Measurements from ENCODE around the gene RAP1GDS1. TPM values are rescaled to one million over a fixed set of nuclear protein-coding genes. Genes with fewer than 3 reads are reported as not detected.
"Not testable (repeated sequence)": the region's sequence is repeated elsewhere in the genome, so short reads cannot be mapped to it uniquely, and the experiment has no call there.

RAP1GDS1 gene
- total RNA-seq, 2 experiments from 2014 or later: 41.4 to 50.5 TPM

DNA sequence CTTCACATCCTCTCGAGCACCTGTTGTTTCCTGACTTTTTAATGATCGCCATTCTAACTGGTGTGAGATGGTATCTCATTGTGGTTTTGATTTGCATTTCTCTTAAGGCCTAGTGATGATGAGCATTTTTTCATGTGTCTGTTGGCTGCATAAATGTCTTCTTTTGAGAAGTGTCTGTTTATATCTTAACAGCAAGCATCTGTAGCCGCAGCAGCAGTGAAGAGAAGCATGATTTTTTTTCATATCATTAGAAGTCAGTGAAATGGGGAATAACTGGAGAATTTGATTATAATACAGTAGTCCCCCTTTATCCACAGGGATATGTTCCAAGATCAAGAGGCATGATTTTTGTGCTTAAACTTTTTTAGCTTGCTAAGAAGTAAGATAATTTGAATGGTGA lies 27.5 kb downstream of the RAP1GDS1 start:
- ATAC-seq; POLR2A ChIA-PET; H3K9me3 Mint-ChIP-seq (ENCODE audit: low read depth); H3K27me3 Mint-ChIP-seq; CTCF ChIA-PET; DNase-seq: not testable (repeated sequence)
- Mint-ChIP-seq H3K4me3 (peak overlapping the region; percentile 48), H3K27ac (peak overlapping the region; percentile 67), H3K4me1 (peaks cover 50% of the 10 kb centered on the region), H3K36me3 (ENCODE audit: low read depth) (peaks cover 14% of the 10 kb centered on the region)
- intact Hi-C loops (cut with DNase I, micrococcal nuclease): loop anchor here in 1 of 2 experiments (2.0 kb wide), 1 partner anchor 28 kb away; the partner anchor contains the start of gene RAP1GDS1

DNA sequence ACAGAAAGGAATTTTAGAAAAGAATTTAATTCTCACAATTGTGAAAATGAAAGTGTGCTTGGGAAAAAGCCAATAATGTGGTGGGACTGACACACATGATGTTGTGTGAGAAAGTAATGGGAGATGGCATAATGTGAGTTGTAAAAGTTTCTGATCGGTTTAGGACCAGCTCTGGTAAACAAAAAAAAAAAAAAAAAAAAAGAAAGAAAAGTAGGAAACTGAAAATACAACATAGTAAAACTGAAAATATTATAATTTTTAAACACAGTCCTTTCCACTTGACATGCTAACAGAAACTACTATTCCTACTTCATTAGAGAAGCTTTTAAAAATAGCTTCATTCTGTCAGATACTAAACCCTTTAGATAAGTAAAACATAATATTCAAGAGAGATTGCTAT lies 28.2 kb downstream of the RAP1GDS1 start:
- CTCF ChIA-PET: interaction anchor here (1.2 kb wide), 1 partner anchor 27 kb away, joined by 5 read pairs; no protein-coding TSS in a partner anchor
- Mint-ChIP-seq H3K27ac (peak overlapping the region; percentile 51), H3K4me3 (peak overlapping the region; percentile 26), H3K36me3 (ENCODE audit: low read depth) (peaks cover 18% of the 10 kb centered on the region), H3K4me1 (peaks cover 50% of the 10 kb centered on the region), H3K9me3 (ENCODE audit: low read depth) (no peaks in the 10 kb centered on the region), H3K27me3 (no peaks in the 10 kb centered on the region)
- ATAC-seq (peak; percentile 52), DNase-seq (no peak)
- POLR2A ChIA-PET: no interaction called here
- intact Hi-C loops (cut with DNase I, micrococcal nuclease): loop anchor here in 1 of 2 experiments (2.0 kb wide), 1 partner anchor 29 kb away; the partner anchor contains the start of gene RAP1GDS1

- ATAC-seq (no peak), DNase-seq (no peak)
- Mint-ChIP-seq H3K27me3 (no peaks in the 10 kb centered on the region), H3K9me3 (ENCODE audit: low read depth) (no peaks in the 10 kb centered on the region), H3K4me1 (peaks cover 42% of the 10 kb centered on the region), H3K27ac (no peak overlapping the region), H3K4me3 (no peak overlapping the region), H3K36me3 (ENCODE audit: low read depth) (peaks cover 21% of the 10 kb centered on the region)
- CTCF ChIA-PET: interaction anchor here (1.2 kb wide), 1 partner anchor 28 kb away, joined by 5 read pairs; no protein-coding TSS in a partner anchor
- POLR2A ChIA-PET: no interaction called here
- intact Hi-C loops (cut with DNase I, micrococcal nuclease): no loop called here
Measured at GRCh38 chr4:98290511-98290910, 29.3 kb downstream of the RAP1GDS1 start.

DNA sequence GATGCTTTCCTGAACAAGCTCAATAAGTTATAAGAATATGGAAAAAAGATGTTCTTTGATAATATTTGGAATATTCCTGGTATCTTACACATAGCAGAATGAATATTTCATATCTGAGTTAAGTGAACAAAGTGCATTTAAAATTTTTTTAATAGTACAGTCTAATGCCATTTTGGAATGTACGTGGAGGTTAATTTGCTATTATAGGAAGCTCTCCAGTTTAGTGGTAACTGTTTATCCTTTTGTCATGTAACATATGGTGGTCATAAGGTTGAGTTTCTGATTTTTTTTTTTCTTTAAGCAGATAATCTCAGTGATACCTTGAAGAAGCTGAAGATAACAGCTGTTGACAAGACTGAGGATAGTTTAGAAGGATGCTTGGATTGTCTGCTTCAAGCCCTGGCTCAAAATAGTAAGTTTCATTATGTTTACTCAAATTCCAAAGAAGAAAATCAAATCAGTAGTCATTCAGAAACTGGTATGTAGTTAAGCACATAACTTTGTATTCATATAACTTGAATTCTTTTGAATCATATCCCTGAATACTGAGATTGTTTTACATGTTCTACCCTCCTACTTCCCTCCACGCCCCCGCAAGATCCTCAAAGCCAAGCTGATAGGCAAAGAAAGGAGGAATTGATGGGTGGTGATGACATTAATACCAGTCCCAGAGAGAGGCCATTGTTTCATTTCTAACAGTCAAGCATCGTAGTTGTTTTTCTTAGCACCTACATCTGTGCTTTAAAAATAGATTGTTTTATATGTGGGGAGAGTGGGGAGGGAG lies 32.1 kb downstream of the RAP1GDS1 start:
- intact Hi-C loops (cut with DNase I, micrococcal nuclease): no loop called here
- H3K4me3 Mint-ChIP-seq: peak overlapping the region; percentile 28

GRCh38 chr4:98298022-98298421 lies 36.8 kb downstream of the RAP1GDS1 start:
- POLR2A ChIA-PET: interaction anchor here (0.6 kb wide), 1 partner anchor 39 kb away, joined by 3 read pairs; no protein-coding TSS in a partner anchor
- CTCF ChIA-PET: no interaction called here
- Mint-ChIP-seq H3K27ac (no peak overlapping the region), H3K9me3 (ENCODE audit: low read depth) (peaks cover 18% of the 10 kb centered on the region), H3K36me3 (ENCODE audit: low read depth) (peaks cover 53% of the 10 kb centered on the region), H3K27me3 (no peaks in the 10 kb centered on the region), H3K4me3 (no peak overlapping the region), H3K4me1 (peaks cover 22% of the 10 kb centered on the region)
- DNase-seq (no peak), ATAC-seq (peak; percentile 42)
- intact Hi-C loops (cut with DNase I, micrococcal nuclease): no loop called here

More for the DNA sequence above, 32.1 kb downstream of the RAP1GDS1 start:
- peak; percentile 68 for ATAC-seq
- DNase-seq: peak; percentile 62
- CTCF ChIA-PET: interaction anchor here (0.6 to 2.2 kb wide), 2 partner anchors 9 to 94 kb away, joined by 3 to 6 read pairs; no protein-coding TSS in a partner anchor
- Mint-ChIP-seq H3K36me3 (ENCODE audit: low read depth) (peaks cover 34% of the 10 kb centered on the region), H3K27me3 (no peaks in the 10 kb centered on the region), H3K9me3 (ENCODE audit: low read depth) (no peaks in the 10 kb centered on the region), H3K4me1 (peaks cover 48% of the 10 kb centered on the region), H3K27ac (peak overlapping the region; percentile 30)
- POLR2A ChIA-PET: no interaction called here

- ATAC-seq (no peak), DNase-seq (no peak)
- ChIA-PET CTCF (interaction anchor here (0.7 kb wide), 1 partner anchor 400 kb away, joined by 4 read pairs; no protein-coding TSS in a partner anchor), POLR2A (no interaction called here)
- H3K36me3 Mint-ChIP-seq (ENCODE audit: low read depth): peaks cover 43% of the 10 kb centered on the region
- no peak overlapping the region for H3K4me3 Mint-ChIP-seq
- intact Hi-C loops (cut with DNase I, micrococcal nuclease): no loop called here
- peaks cover 13% of the 10 kb centered on the region for H3K4me1 Mint-ChIP-seq
- H3K27me3 Mint-ChIP-seq: no peaks in the 10 kb centered on the region
- H3K9me3 Mint-ChIP-seq (ENCODE audit: low read depth): peaks cover 27% of the 10 kb centered on the region
- no peak overlapping the region for H3K27ac Mint-ChIP-seq
Measured at GRCh38 chr4:98300706-98301105, 39.5 kb downstream of the RAP1GDS1 start.

GRCh38 chr4:98305576-98305975 lies 44.4 kb downstream of the RAP1GDS1 start:
- Mint-ChIP-seq H3K4me3 (no peak overlapping the region), H3K27me3 (no peaks in the 10 kb centered on the region), H3K9me3 (ENCODE audit: low read depth) (peaks cover 19% of the 10 kb centered on the region), H3K27ac (no peak overlapping the region), H3K4me1 (peaks cover 2% of the 10 kb centered on the region), H3K36me3 (ENCODE audit: low read depth) (peaks cover 14% of the 10 kb centered on the region)
- ChIA-PET POLR2A (no interaction called here), CTCF (interaction anchor here (0.7 kb wide), 1 partner anchor 11 kb away, joined by 3 read pairs; no protein-coding TSS in a partner anchor)
- ATAC-seq (no peak), DNase-seq (no peak)
- intact Hi-C loops (cut with DNase I, micrococcal nuclease): no loop called here

- Mint-ChIP-seq H3K36me3 (ENCODE audit: low read depth) (no peaks in the 10 kb centered on the region), H3K4me1 (peaks cover 2% of the 10 kb centered on the region), H3K9me3 (ENCODE audit: low read depth) (peaks cover 1% of the 10 kb centered on the region), H3K4me3 (no peak overlapping the region), H3K27ac (no peak overlapping the region), H3K27me3 (no peaks in the 10 kb centered on the region)
- no peak for DNase-seq
- ChIA-PET POLR2A (no interaction called here), CTCF (no interaction called here)
- intact Hi-C loops (cut with DNase I, micrococcal nuclease): no loop called here
- no peak for ATAC-seq
Measured at GRCh38 chr4:98310867-98311266, 49.7 kb downstream of the RAP1GDS1 start.

- Mint-ChIP-seq H3K4me3 (no peak overlapping the region), H3K9me3 (ENCODE audit: low read depth) (peaks cover 1% of the 10 kb centered on the region), H3K27ac (no peak overlapping the region), H3K27me3 (no peaks in the 10 kb centered on the region), H3K36me3 (ENCODE audit: low read depth) (no peaks in the 10 kb centered on the region), H3K4me1 (peaks cover 2% of the 10 kb centered on the region)
- intact Hi-C loops (cut with DNase I, micrococcal nuclease): no loop called here
- DNase-seq (no peak), ATAC-seq (no peak)
- CTCF ChIA-PET: no interaction called here
- POLR2A ChIA-PET: no interaction called here
Measured at GRCh38 chr4:98311656-98312055, 50.5 kb downstream of the RAP1GDS1 start.

DNA sequence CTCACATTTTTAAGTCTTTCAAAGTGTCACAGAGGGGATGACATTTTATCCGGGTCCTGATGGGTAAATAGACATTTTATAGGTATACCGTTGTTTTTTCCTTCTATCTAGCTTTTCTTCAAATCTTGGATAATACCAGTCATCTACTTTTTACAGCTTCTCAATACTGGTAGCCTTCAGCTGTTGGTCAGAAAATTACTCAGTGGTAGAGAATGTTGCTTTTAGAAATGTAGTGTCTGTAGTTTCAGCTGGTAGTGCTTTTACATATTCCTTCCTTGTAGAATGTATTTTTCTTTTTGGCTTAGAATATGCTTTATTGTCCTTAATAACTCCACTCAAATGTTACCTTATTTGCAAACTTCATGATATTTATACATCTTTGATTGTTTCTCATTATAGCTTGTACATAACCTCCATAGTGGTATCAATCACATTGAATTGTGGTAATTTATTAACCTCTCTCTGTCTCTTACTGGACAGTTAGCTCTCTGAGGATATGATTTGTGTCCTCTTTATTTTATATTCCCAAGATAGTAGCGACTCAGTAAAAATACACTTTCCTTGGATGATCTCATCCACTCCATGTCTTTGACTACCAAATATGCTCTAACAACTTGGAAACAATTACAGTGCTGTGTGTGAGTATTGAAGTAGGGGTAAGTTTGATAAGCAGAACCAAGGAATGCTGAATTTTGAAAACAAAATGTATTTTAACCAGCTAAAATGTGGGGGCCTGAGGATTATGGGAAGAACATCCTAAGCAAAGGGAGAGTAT lies 53.8 kb downstream of the RAP1GDS1 start:
- intact Hi-C loops (cut with DNase I, micrococcal nuclease): no loop called here
- Mint-ChIP-seq H3K27me3 (no peaks in the 10 kb centered on the region), H3K4me1 (peaks cover 2% of the 10 kb centered on the region), H3K4me3 (no peak overlapping the region), H3K9me3 (ENCODE audit: low read depth) (peaks cover 9% of the 10 kb centered on the region), H3K27ac (no peak overlapping the region), H3K36me3 (ENCODE audit: low read depth) (peaks cover 14% of the 10 kb centered on the region)
- ChIA-PET POLR2A (no interaction called here), CTCF (interaction anchor here (1.1 to 1.4 kb wide), 2 partner anchors 19 to 23 kb away, joined by 3 read pairs; no protein-coding TSS in a partner anchor)
- DNase-seq (no peak), ATAC-seq (no peak)

DNA sequence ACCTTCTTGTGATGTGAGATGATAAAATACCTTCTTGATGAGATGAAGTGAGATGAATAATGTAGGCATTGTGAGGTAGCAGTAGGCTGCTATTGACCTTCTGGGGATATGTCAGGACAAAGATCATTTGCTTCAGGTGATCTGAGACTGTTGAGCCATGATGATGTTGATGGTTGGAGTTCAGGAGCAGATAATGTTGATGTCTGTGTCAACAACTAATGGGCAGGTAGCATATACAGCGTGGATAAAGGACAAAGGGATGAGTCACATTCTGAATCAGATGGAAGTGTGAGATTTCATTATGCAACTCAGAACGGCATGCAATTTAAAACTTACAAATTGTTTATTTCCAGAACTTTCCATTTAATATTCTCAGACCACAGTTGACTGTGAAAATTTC lies 57.3 kb downstream of the RAP1GDS1 start:
- no peak for ATAC-seq

More for the DNA sequence above, 57.3 kb downstream of the RAP1GDS1 start:
- POLR2A ChIA-PET: no interaction called here
- intact Hi-C loops (cut with DNase I, micrococcal nuclease): no loop called here
- Mint-ChIP-seq H3K36me3 (ENCODE audit: low read depth) (peaks cover 17% of the 10 kb centered on the region), H3K9me3 (ENCODE audit: low read depth) (peaks cover 10% of the 10 kb centered on the region), H3K4me1 (peaks cover 2% of the 10 kb centered on the region), H3K27me3 (no peaks in the 10 kb centered on the region), H3K27ac (no peak overlapping the region), H3K4me3 (no peak overlapping the region)
- CTCF ChIA-PET: no interaction called here
- DNase-seq: no peak
